ENCODE results near the gene ZCWPW2.
A peak's percentile ranks its signal among the peaks of the same experiment; 100 is the strongest.

Gene ZCWPW2

GRCh38 chr3:28348629-28349468 lies at the start of gene ZCWPW2, which contains the start of gene AZI2:
TSS of gene ZCWPW2 (plus strand) at chr3:28348721. CDS start at chr3:28413069, 64,348 bp downstream.
TSS of gene AZI2 (minus strand) at chr3:28348824. CDS start at chr3:28340617, 8,207 bp downstream.
- DNase-seq (ENCODE audit: low read depth): peak; percentile 89

GRCh38 chr3:28299705-28300104 lies 48.8 kb upstream of the ZCWPW2 start:
- no peak for DNase-seq (ENCODE audit: low read depth)

- DNase-seq (ENCODE audit: low read depth): no peak
These were observed 48.1 kb upstream of the ZCWPW2 start for GRCh38 chr3:28300345-28300962.

- no peak for DNase-seq (ENCODE audit: low read depth)
These were observed 46.8 kb upstream of the ZCWPW2 start for GRCh38 chr3:28301688-28302087.

GRCh38 chr3:28308196-28308595 lies 40.3 kb upstream of the ZCWPW2 start:
- DNase-seq (ENCODE audit: low read depth): no peak

GRCh38 chr3:28315711-28316110 lies 32.8 kb upstream of the ZCWPW2 start:
- DNase-seq (ENCODE audit: low read depth): no peak

GRCh38 chr3:28316226-28316625 lies 32.3 kb upstream of the ZCWPW2 start:
- no peak for DNase-seq (ENCODE audit: low read depth)

- DNase-seq (ENCODE audit: low read depth): peak; percentile 23
These were observed 31.0 kb upstream of the ZCWPW2 start for GRCh38 chr3:28317438-28318022.

GRCh38 chr3:28320981-28321380 lies 27.5 kb upstream of the ZCWPW2 start:
- DNase-seq (ENCODE audit: low read depth): no peak

GRCh38 chr3:28322464-28322863 lies 26.1 kb upstream of the ZCWPW2 start:
- peak; percentile 17 for DNase-seq (ENCODE audit: low read depth)

GRCh38 chr3:28326458-28326926 lies 22.0 kb upstream of the ZCWPW2 start:
- peak; percentile 16 for DNase-seq (ENCODE audit: low read depth)

- DNase-seq (ENCODE audit: low read depth): peak; percentile 10
These were observed 20.1 kb upstream of the ZCWPW2 start for GRCh38 chr3:28328188-28329151.

- DNase-seq (ENCODE audit: low read depth): no peak
These were observed 14.0 kb upstream of the ZCWPW2 start for GRCh38 chr3:28334552-28334951.

- no peak for DNase-seq (ENCODE audit: low read depth)
These were observed 13.3 kb upstream of the ZCWPW2 start for GRCh38 chr3:28335246-28335645.

GRCh38 chr3:28337230-28337629 lies 11.3 kb upstream of the ZCWPW2 start:
- DNase-seq (ENCODE audit: low read depth): no peak

GRCh38 chr3:28343144-28343543 lies 5.4 kb upstream of the ZCWPW2 start:
- DNase-seq (ENCODE audit: low read depth): no peak

GRCh38 chr3:28345690-28346089 lies 2.8 kb upstream of the ZCWPW2 start:
- no peak for DNase-seq (ENCODE audit: low read depth)

- peak; percentile 71 for DNase-seq (ENCODE audit: low read depth)
These were observed 902 bp upstream of the ZCWPW2 start for GRCh38 chr3:28347374-28348264.

GRCh38 chr3:28348265-28348628 lies 274 bp upstream of the ZCWPW2 start:
- DNase-seq (ENCODE audit: low read depth): peak; percentile 92

GRCh38 chr3:28349469-28350000 lies 1.0 kb downstream of the ZCWPW2 start:
- DNase-seq (ENCODE audit: low read depth): peak; percentile 11
